Prostate gland (tissue), 2 donors: Measurements from ENCODE around the gene BCCIP. TPM values are rescaled to one million over a fixed set of nuclear protein-coding genes. Genes with fewer than 3 reads are reported as not detected.

ENCODE experiments used
- DNase-seq: peaks from one replicate; pipeline ENCODE4 v3.0.0-alpha.2; 2019; ENCODE audit warnings: low spot score
- H3K27ac ChIP-seq, 2 donors: fragments of 200-600 bp; sonication (generic); 2 replicates each; pipeline ENCODE4 v1.5.1; 2017 to 2019
- H3K27me3 ChIP-seq: fragments of 200-600 bp; sonication (generic); replicated peaks from 2 replicates; pipeline ENCODE4 v1.5.1; 2019; ENCODE audit not compliant: insufficient read depth
- H3K36me3 ChIP-seq, 2 donors: fragments of 200-600 bp; sonication (generic); 1 replicate in 1 of 2; 2 replicates in 1 of 2; pipeline versions ENCODE4 v1.5.1 to v1.8.1; 2017 to 2019
- H3K4me1 ChIP-seq: fragments of 200-600 bp; sonication (generic); replicated peaks from 2 replicates; pipeline ENCODE4 v1.5.1; 2019
- H3K4me3 ChIP-seq, 2 donors: fragments of 200-600 bp; sonication (generic); 2 replicates each; pipeline ENCODE4 v1.5.1; 2017 to 2019
- H3K9me3 ChIP-seq: fragments of 200-600 bp; sonication (generic); 2 replicates; pipeline ENCODE4 v1.5.1; 2017
- CTCF ChIP-seq, 4 experiments: fragments of 200-600 bp in 2 of 4; fragments of 450-650 bp in 2 of 4; sonication (generic) in 2 of 4; IDR thresholded peaks; 1 replicate in 3 of 4; 2 replicates in 1 of 4; pipeline ENCODE4 v1.5.1; 2016 to 2019; ENCODE audit warnings: antibody characterized with exemption in 4 of 4, mild to moderate bottlenecking in 2 of 4, moderate library complexity in 2 of 4
- POLR2A ChIP-seq: fragments of 450-650 bp; IDR thresholded peaks from one replicate; pipeline ENCODE4 v1.6.1; 2016; ENCODE audit warnings: antibody characterized with exemption, mild to moderate bottlenecking
- POLR2AphosphoS5 ChIP-seq: sonication (generic); formaldehyde crosslinking; IDR thresholded peaks from one replicate; pipeline ENCODE4 v1.6.1; 2017; ENCODE audit warnings: antibody characterized with exemption
- WGBS: methylation state at CpG from one replicate; pipeline ENCODE4 v1.1.5; 2018; 5-methylcytosine and 5-hydroxymethylcytosine counted together
- intact Hi-C: fragments of 100-400 bp; cut with DNase I; formaldehyde crosslinking; loops from one replicate; pipeline ENCODE4 v1.14.2; 2022
- total RNA-seq, 2 donors: library from RNA; depleted of rRNA; stranded (reverse); fragments of >200 nt; gene quantifications; one replicate each; pipeline ENCODE4 v1.1.0, GENCODE V29; 2016

Gene BCCIP
- total RNA-seq, 2 donors from 2014 or later: 38.9 to 43.4 TPM

DNA sequence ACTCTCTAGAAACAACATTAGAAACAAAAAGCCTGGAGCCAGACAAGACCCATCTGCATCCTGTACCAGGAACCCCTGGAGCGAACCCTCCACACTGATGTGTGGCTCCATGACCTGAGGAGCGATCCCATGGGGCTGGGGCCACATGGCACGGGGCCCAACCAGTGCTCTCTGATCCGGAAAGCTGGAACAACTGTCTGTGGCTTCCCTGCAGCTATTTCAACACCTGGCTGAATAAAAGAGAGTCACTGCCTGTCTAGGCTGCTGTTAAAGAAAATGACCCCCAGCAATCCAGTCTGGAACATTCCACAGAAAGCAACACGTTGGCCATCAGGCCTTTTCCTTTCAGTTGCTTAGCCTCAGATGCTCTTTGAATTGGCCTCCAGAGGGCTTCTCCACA, 21.2 kb upstream of the BCCIP start:
- no peaks in the 10 kb centered on the region for H3K9me3 ChIP-seq
- H3K36me3 ChIP-seq: no peaks in the 10 kb centered on the region
- 85% methylated on average over 5 of the region's 5 CpGs for WGBS
- DNase-seq: no peak
- H3K27me3 ChIP-seq: no peaks in the 10 kb centered on the region
- no peaks in the 10 kb centered on the region for H3K4me1 ChIP-seq
- no peak overlapping the region for H3K27ac ChIP-seq
- TF ChIP-seq POLR2AphosphoS5 (no peak), CTCF (IDR thresholded peaks at IDR 0.05) (no peak), POLR2A (no peak)
- no peak overlapping the region for H3K4me3 ChIP-seq
- intact Hi-C loops: no loop called here

GRCh38 chr10:125802739-125803138, 20.6 kb upstream of the BCCIP start:
- Histone ChIP-seq H3K36me3 (no peaks in the 10 kb centered on the region), H3K4me1 (no peaks in the 10 kb centered on the region), H3K9me3 (no peaks in the 10 kb centered on the region), H3K27ac (no peak overlapping the region), H3K27me3 (no peaks in the 10 kb centered on the region), H3K4me3 (no peak overlapping the region)
- DNase-seq: no peak
- WGBS: 98% methylated on average over 7 of the region's 7 CpGs
- TF ChIP-seq POLR2A: no peak
- no peak for TF ChIP-seq CTCF (IDR thresholded peaks at IDR 0.05)
- intact Hi-C loops: no loop called here

DNA sequence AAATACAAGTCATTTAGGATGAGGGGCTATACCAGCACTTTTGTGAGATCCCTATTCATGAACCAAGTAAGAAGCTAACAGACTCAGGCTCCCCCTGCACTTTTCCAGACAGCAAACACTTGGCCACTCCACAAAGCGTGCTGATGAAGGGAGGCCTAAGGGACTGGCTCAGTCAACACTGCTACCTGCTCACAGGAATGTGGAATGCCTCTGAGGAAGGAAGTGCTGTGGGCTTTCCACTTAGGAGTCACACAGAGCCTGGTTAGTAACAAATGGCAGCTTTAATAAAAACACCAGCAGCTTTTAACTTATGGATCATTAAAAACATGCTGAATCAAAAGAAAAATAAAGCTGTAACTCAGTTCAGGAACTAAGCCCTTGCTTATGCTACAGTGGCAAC, 15.3 kb upstream of the BCCIP start:
- DNase-seq: no peak
- Histone ChIP-seq H3K9me3 (no peaks in the 10 kb centered on the region), H3K27ac (no peak overlapping the region), H3K36me3 (no peaks in the 10 kb centered on the region), H3K4me3 (no peak overlapping the region), H3K27me3 (no peaks in the 10 kb centered on the region), H3K4me1 (no peaks in the 10 kb centered on the region)
- intact Hi-C loops: no loop called here
- TF ChIP-seq POLR2A: no peak
- no peak for TF ChIP-seq CTCF (IDR thresholded peaks at IDR 0.05)
- no peak for TF ChIP-seq POLR2AphosphoS5
- WGBS: 94% methylated on average over 1 of the region's 1 CpG

- Histone ChIP-seq H3K27me3 (no peaks in the 10 kb centered on the region), H3K4me3 (no peak overlapping the region), H3K4me1 (no peaks in the 10 kb centered on the region), H3K9me3 (no peaks in the 10 kb centered on the region), H3K27ac (no peak overlapping the region), H3K36me3 (peaks cover 0 to 9% of the 10 kb centered on the region in 2 donors)
- 98% methylated on average over 1 of the region's 1 CpG for WGBS
- DNase-seq: no peak
- TF ChIP-seq CTCF (IDR thresholded peaks at IDR 0.05): no peak
- no peak for TF ChIP-seq POLR2A
- no peak for TF ChIP-seq POLR2AphosphoS5
- intact Hi-C loops: no loop called here
These were observed 12.1 kb upstream of the BCCIP start for GRCh38 chr10:125811251-125811650.

DNA sequence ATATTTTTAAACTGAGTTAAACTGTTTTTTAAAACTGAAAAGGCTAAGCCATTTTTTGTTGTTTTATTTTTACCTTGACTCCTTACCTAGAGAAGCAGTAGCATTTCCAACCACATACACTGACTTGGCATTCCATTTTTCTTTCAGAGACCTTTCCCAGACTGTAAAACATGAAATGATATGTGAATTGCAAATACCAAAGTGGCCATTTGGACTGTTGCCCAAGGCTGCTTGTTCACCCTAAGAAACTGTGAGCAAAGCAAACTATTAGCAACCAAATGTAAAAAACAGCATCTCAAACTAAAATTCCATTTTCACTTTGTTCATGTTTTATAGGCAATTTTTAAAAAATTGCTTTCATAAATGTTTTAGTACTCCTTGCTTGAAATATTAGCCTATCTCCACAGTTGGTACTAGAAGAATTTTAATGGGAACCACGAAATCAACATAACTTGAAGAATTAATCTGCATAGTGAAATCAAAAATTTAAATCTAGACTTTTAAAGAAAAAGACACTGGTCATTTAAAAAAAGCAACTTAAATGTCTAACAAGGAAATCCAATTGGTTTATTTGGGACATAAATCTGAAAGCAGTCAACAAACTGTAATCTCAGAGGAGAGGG, 11.1 kb upstream of the BCCIP start:
- Histone ChIP-seq H3K36me3 (peaks cover 0 to 9% of the 10 kb centered on the region in 2 donors), H3K27me3 (no peaks in the 10 kb centered on the region), H3K9me3 (no peaks in the 10 kb centered on the region), H3K27ac (no peak overlapping the region), H3K4me1 (no peaks in the 10 kb centered on the region), H3K4me3 (no peak overlapping the region)
- no peak for TF ChIP-seq CTCF (IDR thresholded peaks at IDR 0.05)
- TF ChIP-seq POLR2A: no peak
- no peak for TF ChIP-seq POLR2AphosphoS5
- WGBS: 73% methylated on average over 1 of the region's 1 CpG
- no peak for DNase-seq
- intact Hi-C loops: no loop called here
